K562 (cell line): Measurements from ENCODE around the gene GALNS. TPM values are rescaled to one million over a fixed set of nuclear protein-coding genes. Genes with fewer than 3 reads are reported as not detected.

Experiments used
- CC2D1A ChIP-seq: fragments of 450-650 bp; IDR thresholded peaks from 2 replicates; pipeline ENCODE4 v1.6.1; 2017; ENCODE audit warnings: mild to moderate bottlenecking
- DDX20 ChIP-seq: fragments of 450-650 bp; IDR thresholded peaks from 2 replicates; pipeline ENCODE4 v1.6.1; 2016; ENCODE audit warnings: missing genetic modification characterization, low read depth, mild to moderate bottlenecking, missing compliant biosample characterization, moderate library complexity
- IRF2 ChIP-seq: sonication (generic); formaldehyde crosslinking; IDR thresholded peaks from 2 replicates; pipeline ENCODE4 v1.8.1; 2022; ENCODE audit warnings: mild to moderate bottlenecking, missing genetic modification reagents
- L3MBTL2 ChIP-seq: fragments of 450-650 bp; IDR thresholded peaks from 2 replicates; pipeline ENCODE4 v1.6.1; 2016; ENCODE audit warnings: mild to moderate bottlenecking, moderate library complexity
- LCOR ChIP-seq: sonication (generic); formaldehyde crosslinking; IDR thresholded peaks from 2 replicates; pipeline ENCODE4 v1.8.0; 2022; ENCODE audit warnings: mild to moderate bottlenecking, missing genetic modification reagents
- PCBP2 ChIP-seq: fragments of 200-400 bp; formaldehyde crosslinking; IDR thresholded peaks from 2 replicates; pipeline ENCODE4 v1.6.1; 2018; ENCODE audit warnings: low read length, low read depth, mild to moderate bottlenecking, moderate library complexity; ENCODE audit not compliant: poor library complexity, severe bottlenecking
- ZEB2 ChIP-seq: fragments of 450-650 bp; IDR thresholded peaks from 2 replicates; pipeline ENCODE4 v1.6.1; 2016
- ZNF133 ChIP-seq: fragments of 250-450 bp; sonication (Bioruptor Pico); IDR thresholded peaks from 2 replicates; pipeline ENCODE4 v1.4.0; 2020; ENCODE audit warnings: mild to moderate bottlenecking
- polyA plus RNA-seq, 8 experiments: library from polyadenylated mRNA; depleted of rRNA in 4 of 8; stranded (reverse) in 5 of 8; unstranded in 3 of 8; fragments of >200 nt; fragmentation: Nextera tagmentation in 2 of 8; fragmentation: Illumina TruSeq in 1 of 8; extraction: Ambion mirVana in 2 of 8; extraction: Trizol in 1 of 8; gene quantifications; 2 replicates each; pipeline versions ENCODE4 v1.2.1 to v1.2.3, GENCODE V29; 2011 to 2014; ENCODE audit warnings: inconsistent platforms in 1 of 8, missing spikeins in 1 of 8
- total RNA-seq, 7 experiments: library from RNA; depleted of rRNA in 6 of 7; stranded (reverse); fragments of >200 nt in 6 of 7; fragmentation: Illumina TruSeq in 2 of 7; extraction: Trizol in 2 of 7; gene quantifications; 2 replicates each; pipeline versions ENCODE4 v1.2.1 to v1.2.3, GENCODE V29; 2011 to 2021; ENCODE audit warnings: low replicate concordance in 1 of 7
- TF ChIP-seq, protein P1 (sequence below): fragments of 450-650 bp; IDR thresholded peaks from 2 replicates; pipeline ENCODE4 v1.6.1; 2016; ENCODE audit warnings: antibody characterized with exemption
- TF ChIP-seq, protein P2 (sequence below): fragments of 200-600 bp; sonication (generic); IDR thresholded peaks from one replicate; pipeline ENCODE4 v1.6.1; 2012; ENCODE audit warnings: mild to moderate bottlenecking, low read depth, low read length, inconsistent platforms
- TF ChIP-seq, protein P3 (sequence below): IDR thresholded peaks from 2 replicates; pipeline ENCODE4 v1.6.1; 2014; ENCODE audit warnings: antibody characterized with exemption

Gene GALNS
- total and polyA plus RNA-seq, 9 of the 15 experiments (the other 6 are each of a cell fraction or from before 2014, with no cell fraction given) = 0.38 to 13.2 (median 4.3) TPM

DNA sequence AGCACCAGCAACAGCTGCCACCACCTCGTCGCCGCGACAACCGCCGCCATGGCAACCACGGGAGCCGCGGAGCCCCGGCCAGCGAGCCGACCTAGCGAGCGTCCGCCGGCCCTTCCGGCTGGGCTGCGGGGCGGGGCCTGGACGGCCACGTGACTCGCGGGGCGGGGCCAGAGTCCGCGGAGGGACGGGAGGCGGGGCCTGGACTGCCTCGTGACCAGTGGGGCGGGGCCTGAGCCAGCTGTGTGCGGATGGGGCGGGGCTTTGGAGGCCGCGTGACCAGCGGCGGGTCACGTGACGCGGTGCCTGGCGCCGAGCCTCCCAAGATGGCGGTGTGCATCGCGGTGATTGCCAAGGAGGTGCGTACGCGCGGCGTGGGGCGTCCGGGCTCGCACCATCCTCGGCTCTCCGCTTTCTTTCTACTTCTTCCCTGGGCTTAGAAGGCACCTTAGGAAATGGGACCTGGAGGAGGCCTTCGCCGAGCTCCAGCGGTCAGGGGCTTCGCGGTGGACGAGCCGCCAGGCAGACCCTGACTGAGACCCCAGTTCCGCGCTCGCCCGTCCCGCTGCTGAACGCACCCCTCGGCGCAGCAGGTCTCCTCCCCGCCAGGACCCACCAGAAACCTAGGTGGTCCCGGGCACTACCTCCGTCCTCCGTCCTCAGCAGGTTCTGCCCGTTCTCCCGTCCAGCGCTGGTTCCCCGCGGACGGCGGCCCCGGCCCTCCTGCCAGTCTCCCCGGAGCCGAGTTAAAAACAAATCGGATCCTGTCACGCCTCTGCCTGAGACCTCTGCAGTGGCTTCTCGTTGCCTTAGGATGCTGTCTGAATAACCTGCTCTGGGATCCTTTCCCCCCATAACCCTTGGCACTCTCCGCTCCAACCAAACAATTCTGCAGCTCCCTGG, at the start of gene GALNS, which contains the start of gene TRAPPC2L (continued):
- TF ChIP-seq DDX20 (no peak), LCOR (CRISPR knock-in tag) (no peak), ZEB2 (no peak), L3MBTL2 (peak; percentile 43; the same call in 1 of the 2 replicates), PCBP2 (no peak), CC2D1A (0 out of 2 replicates have a peak, but pooled peaks have one; percentile 28), IRF2 (no peak), ZNF133 (CRISPR knock-in tag) (no peak)
- TF ChIP-seq, protein P1, sequence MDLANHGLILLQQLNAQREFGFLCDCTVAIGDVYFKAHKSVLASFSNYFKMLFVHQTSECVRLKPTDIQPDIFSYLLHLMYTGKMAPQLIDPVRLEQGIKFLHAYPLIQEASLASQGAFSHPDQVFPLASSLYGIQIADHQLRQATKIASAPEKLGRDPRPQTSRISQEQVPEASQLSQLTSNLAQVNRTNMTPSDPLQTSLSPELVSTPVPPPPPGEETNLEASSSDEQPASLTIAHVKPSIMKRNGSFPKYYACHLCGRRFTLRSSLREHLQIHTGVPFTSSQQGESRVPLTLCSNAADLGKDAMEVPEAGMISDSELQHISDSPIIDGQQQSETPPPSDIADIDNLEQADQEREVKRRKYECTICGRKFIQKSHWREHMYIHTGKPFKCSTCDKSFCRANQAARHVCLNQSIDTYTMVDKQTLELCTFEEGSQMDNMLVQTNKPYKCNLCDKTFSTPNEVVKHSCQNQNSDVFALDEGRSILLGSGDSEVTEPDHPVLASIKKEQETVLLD = no peak
- TF ChIP-seq, protein P2, sequence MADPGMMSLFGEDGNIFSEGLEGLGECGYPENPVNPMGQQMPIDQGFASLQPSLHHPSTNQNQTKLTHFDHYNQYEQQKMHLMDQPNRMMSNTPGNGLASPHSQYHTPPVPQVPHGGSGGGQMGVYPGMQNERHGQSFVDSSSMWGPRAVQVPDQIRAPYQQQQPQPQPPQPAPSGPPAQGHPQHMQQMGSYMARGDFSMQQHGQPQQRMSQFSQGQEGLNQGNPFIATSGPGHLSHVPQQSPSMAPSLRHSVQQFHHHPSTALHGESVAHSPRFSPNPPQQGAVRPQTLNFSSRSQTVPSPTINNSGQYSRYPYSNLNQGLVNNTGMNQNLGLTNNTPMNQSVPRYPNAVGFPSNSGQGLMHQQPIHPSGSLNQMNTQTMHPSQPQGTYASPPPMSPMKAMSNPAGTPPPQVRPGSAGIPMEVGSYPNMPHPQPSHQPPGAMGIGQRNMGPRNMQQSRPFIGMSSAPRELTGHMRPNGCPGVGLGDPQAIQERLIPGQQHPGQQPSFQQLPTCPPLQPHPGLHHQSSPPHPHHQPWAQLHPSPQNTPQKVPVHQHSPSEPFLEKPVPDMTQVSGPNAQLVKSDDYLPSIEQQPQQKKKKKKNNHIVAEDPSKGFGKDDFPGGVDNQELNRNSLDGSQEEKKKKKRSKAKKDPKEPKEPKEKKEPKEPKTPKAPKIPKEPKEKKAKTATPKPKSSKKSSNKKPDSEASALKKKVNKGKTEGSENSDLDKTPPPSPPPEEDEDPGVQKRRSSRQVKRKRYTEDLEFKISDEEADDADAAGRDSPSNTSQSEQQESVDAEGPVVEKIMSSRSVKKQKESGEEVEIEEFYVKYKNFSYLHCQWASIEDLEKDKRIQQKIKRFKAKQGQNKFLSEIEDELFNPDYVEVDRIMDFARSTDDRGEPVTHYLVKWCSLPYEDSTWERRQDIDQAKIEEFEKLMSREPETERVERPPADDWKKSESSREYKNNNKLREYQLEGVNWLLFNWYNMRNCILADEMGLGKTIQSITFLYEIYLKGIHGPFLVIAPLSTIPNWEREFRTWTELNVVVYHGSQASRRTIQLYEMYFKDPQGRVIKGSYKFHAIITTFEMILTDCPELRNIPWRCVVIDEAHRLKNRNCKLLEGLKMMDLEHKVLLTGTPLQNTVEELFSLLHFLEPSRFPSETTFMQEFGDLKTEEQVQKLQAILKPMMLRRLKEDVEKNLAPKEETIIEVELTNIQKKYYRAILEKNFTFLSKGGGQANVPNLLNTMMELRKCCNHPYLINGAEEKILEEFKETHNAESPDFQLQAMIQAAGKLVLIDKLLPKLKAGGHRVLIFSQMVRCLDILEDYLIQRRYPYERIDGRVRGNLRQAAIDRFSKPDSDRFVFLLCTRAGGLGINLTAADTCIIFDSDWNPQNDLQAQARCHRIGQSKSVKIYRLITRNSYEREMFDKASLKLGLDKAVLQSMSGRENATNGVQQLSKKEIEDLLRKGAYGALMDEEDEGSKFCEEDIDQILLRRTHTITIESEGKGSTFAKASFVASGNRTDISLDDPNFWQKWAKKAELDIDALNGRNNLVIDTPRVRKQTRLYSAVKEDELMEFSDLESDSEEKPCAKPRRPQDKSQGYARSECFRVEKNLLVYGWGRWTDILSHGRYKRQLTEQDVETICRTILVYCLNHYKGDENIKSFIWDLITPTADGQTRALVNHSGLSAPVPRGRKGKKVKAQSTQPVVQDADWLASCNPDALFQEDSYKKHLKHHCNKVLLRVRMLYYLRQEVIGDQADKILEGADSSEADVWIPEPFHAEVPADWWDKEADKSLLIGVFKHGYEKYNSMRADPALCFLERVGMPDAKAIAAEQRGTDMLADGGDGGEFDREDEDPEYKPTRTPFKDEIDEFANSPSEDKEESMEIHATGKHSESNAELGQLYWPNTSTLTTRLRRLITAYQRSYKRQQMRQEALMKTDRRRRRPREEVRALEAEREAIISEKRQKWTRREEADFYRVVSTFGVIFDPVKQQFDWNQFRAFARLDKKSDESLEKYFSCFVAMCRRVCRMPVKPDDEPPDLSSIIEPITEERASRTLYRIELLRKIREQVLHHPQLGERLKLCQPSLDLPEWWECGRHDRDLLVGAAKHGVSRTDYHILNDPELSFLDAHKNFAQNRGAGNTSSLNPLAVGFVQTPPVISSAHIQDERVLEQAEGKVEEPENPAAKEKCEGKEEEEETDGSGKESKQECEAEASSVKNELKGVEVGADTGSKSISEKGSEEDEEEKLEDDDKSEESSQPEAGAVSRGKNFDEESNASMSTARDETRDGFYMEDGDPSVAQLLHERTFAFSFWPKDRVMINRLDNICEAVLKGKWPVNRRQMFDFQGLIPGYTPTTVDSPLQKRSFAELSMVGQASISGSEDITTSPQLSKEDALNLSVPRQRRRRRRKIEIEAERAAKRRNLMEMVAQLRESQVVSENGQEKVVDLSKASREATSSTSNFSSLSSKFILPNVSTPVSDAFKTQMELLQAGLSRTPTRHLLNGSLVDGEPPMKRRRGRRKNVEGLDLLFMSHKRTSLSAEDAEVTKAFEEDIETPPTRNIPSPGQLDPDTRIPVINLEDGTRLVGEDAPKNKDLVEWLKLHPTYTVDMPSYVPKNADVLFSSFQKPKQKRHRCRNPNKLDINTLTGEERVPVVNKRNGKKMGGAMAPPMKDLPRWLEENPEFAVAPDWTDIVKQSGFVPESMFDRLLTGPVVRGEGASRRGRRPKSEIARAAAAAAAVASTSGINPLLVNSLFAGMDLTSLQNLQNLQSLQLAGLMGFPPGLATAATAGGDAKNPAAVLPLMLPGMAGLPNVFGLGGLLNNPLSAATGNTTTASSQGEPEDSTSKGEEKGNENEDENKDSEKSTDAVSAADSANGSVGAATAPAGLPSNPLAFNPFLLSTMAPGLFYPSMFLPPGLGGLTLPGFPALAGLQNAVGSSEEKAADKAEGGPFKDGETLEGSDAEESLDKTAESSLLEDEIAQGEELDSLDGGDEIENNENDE = no peak
- TF ChIP-seq, protein P3, sequence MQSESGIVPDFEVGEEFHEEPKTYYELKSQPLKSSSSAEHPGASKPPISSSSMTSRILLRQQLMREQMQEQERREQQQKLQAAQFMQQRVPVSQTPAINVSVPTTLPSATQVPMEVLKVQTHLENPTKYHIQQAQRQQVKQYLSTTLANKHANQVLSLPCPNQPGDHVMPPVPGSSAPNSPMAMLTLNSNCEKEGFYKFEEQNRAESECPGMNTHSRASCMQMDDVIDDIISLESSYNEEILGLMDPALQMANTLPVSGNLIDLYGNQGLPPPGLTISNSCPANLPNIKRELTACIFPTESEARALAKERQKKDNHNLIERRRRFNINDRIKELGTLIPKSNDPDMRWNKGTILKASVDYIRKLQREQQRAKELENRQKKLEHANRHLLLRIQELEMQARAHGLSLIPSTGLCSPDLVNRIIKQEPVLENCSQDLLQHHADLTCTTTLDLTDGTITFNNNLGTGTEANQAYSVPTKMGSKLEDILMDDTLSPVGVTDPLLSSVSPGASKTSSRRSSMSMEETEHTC = peak; percentile 96
